Adrenal gland (tissue), 5 donors: ENCODE data around the gene MAGI2.

Experiments used
- POLR2A ChIP-seq, 2 donors: fragments of 450-650 bp; IDR thresholded peaks; one replicate each; pipeline ENCODE4 v1.6.1; 2017; ENCODE audit warnings: antibody characterized with exemption in 2 of 2, mild to moderate bottlenecking in 2 of 2, moderate library complexity in 1 of 2
- TF ChIP-seq, protein P1 (sequence below), 6 experiments: fragments of 450-650 bp in 4 of 6; fragments of 200-600 bp in 2 of 6; sonication (generic) in 1 of 6; IDR thresholded peaks; 1 replicate in 5 of 6; 2 replicates in 1 of 6; pipeline versions ENCODE4 v1.5.1 to v1.8.0; 2016 to 2021; ENCODE audit warnings: antibody characterized with exemption in 6 of 6, mild to moderate bottlenecking in 2 of 6, moderate library complexity in 1 of 6
- donor health status: DM: no; HTN: no; CAD: no.

DNA sequence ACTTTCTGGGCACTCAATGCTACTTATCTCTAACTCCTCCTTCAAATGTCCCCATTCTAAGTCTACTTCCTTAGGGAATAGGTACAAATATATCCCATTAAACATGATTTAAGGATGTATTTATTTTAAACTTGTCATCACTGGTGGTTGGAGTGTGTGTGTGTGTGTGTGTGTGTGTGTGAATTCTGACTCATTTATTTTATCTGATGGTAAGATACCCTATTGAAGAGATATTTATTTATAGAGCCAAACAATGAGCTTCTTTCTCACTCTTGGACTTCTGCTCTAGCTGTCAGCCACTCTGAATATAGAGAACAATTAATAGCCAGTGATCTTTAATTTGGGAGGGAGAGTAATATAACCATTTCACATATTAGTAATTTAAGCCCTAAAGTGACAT lies 17.8 kb upstream of the MAGI2 start:
- TF ChIP-seq, protein P1, sequence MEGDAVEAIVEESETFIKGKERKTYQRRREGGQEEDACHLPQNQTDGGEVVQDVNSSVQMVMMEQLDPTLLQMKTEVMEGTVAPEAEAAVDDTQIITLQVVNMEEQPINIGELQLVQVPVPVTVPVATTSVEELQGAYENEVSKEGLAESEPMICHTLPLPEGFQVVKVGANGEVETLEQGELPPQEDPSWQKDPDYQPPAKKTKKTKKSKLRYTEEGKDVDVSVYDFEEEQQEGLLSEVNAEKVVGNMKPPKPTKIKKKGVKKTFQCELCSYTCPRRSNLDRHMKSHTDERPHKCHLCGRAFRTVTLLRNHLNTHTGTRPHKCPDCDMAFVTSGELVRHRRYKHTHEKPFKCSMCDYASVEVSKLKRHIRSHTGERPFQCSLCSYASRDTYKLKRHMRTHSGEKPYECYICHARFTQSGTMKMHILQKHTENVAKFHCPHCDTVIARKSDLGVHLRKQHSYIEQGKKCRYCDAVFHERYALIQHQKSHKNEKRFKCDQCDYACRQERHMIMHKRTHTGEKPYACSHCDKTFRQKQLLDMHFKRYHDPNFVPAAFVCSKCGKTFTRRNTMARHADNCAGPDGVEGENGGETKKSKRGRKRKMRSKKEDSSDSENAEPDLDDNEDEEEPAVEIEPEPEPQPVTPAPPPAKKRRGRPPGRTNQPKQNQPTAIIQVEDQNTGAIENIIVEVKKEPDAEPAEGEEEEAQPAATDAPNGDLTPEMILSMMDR (IDR thresholded peaks at IDR 0.05): no peak
- no peak for TF ChIP-seq POLR2A (IDR thresholded peaks at IDR 0.05)
